ENCODE data around the gene SEC61A1.

DNA sequence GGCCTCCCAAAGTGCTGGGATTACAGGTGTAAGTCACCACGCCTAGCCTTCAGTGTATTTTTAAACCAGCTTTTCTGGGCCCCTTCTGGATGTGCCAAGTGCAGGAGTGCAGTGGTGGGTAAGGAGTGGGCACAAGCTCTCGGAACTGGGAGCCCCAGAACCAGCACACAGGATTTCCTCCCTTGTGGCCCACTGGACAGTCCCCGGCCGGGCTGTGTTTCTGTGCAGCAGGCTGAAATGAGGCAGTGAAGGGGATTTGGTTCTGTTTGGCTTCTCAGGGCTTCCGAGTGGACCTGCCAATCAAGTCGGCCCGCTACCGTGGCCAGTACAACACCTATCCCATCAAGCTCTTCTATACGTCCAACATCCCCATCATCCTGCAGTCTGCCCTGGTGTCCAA lies 14.4 kb downstream of the SEC61A1 start:
- TF ChIP-seq, protein P1, sequence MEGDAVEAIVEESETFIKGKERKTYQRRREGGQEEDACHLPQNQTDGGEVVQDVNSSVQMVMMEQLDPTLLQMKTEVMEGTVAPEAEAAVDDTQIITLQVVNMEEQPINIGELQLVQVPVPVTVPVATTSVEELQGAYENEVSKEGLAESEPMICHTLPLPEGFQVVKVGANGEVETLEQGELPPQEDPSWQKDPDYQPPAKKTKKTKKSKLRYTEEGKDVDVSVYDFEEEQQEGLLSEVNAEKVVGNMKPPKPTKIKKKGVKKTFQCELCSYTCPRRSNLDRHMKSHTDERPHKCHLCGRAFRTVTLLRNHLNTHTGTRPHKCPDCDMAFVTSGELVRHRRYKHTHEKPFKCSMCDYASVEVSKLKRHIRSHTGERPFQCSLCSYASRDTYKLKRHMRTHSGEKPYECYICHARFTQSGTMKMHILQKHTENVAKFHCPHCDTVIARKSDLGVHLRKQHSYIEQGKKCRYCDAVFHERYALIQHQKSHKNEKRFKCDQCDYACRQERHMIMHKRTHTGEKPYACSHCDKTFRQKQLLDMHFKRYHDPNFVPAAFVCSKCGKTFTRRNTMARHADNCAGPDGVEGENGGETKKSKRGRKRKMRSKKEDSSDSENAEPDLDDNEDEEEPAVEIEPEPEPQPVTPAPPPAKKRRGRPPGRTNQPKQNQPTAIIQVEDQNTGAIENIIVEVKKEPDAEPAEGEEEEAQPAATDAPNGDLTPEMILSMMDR (IDR thresholded peaks at IDR 0.05), result no peak
- no peak for TF ChIP-seq POLR2A (IDR thresholded peaks at IDR 0.05)

All from ovary (tissue), 3 donors.